ENCODE measurements around the gene OR2A12.

DNA sequence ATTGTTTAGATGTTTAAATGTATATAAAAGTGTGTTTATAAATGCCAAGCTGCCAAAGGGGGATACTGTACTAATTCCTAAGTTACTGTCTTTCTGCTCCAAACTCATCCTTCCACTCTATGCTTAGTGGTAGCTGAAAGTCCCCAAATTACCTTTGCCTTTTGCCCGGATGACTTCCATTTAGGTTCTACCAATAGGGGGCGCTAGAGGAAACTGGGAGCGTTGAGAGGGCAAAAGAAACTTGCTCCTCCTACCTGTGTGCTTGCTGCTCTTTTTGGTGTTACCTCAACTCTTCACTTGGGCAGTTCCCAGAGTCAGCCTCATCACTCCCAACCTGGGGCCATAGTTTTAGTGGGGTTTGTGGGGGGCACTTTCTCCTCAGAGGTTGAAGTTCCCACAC is 22.4 kb upstream of the OR2A12 start:
- TF ChIP-seq, protein P1, sequence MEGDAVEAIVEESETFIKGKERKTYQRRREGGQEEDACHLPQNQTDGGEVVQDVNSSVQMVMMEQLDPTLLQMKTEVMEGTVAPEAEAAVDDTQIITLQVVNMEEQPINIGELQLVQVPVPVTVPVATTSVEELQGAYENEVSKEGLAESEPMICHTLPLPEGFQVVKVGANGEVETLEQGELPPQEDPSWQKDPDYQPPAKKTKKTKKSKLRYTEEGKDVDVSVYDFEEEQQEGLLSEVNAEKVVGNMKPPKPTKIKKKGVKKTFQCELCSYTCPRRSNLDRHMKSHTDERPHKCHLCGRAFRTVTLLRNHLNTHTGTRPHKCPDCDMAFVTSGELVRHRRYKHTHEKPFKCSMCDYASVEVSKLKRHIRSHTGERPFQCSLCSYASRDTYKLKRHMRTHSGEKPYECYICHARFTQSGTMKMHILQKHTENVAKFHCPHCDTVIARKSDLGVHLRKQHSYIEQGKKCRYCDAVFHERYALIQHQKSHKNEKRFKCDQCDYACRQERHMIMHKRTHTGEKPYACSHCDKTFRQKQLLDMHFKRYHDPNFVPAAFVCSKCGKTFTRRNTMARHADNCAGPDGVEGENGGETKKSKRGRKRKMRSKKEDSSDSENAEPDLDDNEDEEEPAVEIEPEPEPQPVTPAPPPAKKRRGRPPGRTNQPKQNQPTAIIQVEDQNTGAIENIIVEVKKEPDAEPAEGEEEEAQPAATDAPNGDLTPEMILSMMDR (IDR thresholded peaks at IDR 0.05; ENCODE audit: poor library complexity, severe bottlenecking): no peak
- no peak for TF ChIP-seq EP300 (conservative IDR thresholded peaks at IDR 0.05; ENCODE audit: poor library complexity, severe bottlenecking)
- no peak for TF ChIP-seq TAF1 (IDR thresholded peaks at IDR 0.05; ENCODE audit: low read depth)
- TF ChIP-seq MXI1 (conservative IDR thresholded peaks at IDR 0.05; ENCODE audit: poor library complexity, severe bottlenecking): no peak
- TF ChIP-seq EZH2 (IDR thresholded peaks at IDR 0.05; ENCODE audit: borderline replicate concordance, insufficient read depth, low read length, poor library complexity, severe bottlenecking): no peak
- TF ChIP-seq POLR2AphosphoS5 (IDR thresholded peaks at IDR 0.05): no peak
- TF ChIP-seq RAD21 (conservative IDR thresholded peaks at IDR 0.05): no peak
